K562 (cell line): ENCODE measurements around the gene ANXA3. TPM values are rescaled to one million over a fixed set of nuclear protein-coding genes. Genes with fewer than 3 reads are reported as not detected.

Experiments used
- ATAC-seq: fragments of 200-7000 bp; cut with Tn5 transposase; 3 replicates; pipeline ENCODE4 v1.9.1; 2020; ENCODE audit warnings: moderate library complexity
- BruUV-seq: library from RNA; stranded (reverse); fragments of 400-500 nt; replicated peaks from 2 replicates; lab custom pipeline; 2021; lab: Mats Ljungman, UMichigan
- CTCF ChIA-PET: fragments of 300-600 bp; formaldehyde crosslinking; extraction: SDS; loops from one replicate; lab custom pipeline; 2021; ENCODE audit warnings: low intra/inter-chr PET ratio; lab: Yijun Ruan, JAX
- POLR2A ChIA-PET: fragments of 300-600, 350-650 bp; sonication (Branson Sonifier 250); formaldehyde crosslinking; extraction: SDS; loops from one replicate; lab custom pipeline; 2021; ENCODE audit warnings: antibody characterized with exemption, inconsistent platforms; lab: Yijun Ruan, JAX
- DNase-seq, 4 experiments: peaks; one replicate each; pipeline versions ENCODE4 v3.0.0 to v3.0.0-alpha.2; 2011 to 2018; ENCODE audit warnings: low spot score in 3 of 4, mixed read lengths in 3 of 4; ENCODE audit errors: extremely low read depth in 1 of 4
- FAIRE-seq: peaks from 2 replicates; lab custom pipeline; 2011; peaks lifted over from hg19 to GRCh38; lab: Jason Lieb, UNC
- H2AFZ ChIP-seq: 2 replicates; pipeline ENCODE4 v1.6.0; 2011; ENCODE audit warnings: low read depth, low read length, control low read depth, inconsistent platforms
- H3K27ac ChIP-seq: fragments of 200-600 bp; 3 replicates; pipeline ENCODE4 v1.8.0; 2011; ENCODE audit warnings: low read depth, mild to moderate bottlenecking, control low read depth, inconsistent platforms, low read length, moderate library complexity, mixed read lengths; ENCODE audit errors: extremely low read depth
- H3K27me3 ChIP-seq, 2 experiments: fragments of 300-600 bp in 1 of 2; 2 replicates in 1 of 2; 3 replicates in 1 of 2; pipeline versions ENCODE4 v1.6.0 to v1.8.0; 2011; ENCODE audit warnings: inconsistent platforms in 2 of 2, low read length in 2 of 2, mild to moderate bottlenecking in 1 of 2, mixed read lengths in 1 of 2, moderate library complexity in 1 of 2; ENCODE audit not compliant: control insufficient read depth in 2 of 2, insufficient read depth in 2 of 2
- H3K36me3 ChIP-seq: fragments of 300-600 bp; 3 replicates; pipeline ENCODE4 v1.8.0; 2011; ENCODE audit warnings: mild to moderate bottlenecking, low read length, inconsistent platforms; ENCODE audit not compliant: control insufficient read depth, insufficient read depth
- H3K4me1 ChIP-seq, 2 experiments: fragments of 200-600 bp in 1 of 2; replicated peaks in 1 of 2; 2 replicates in 1 of 2; 3 replicates in 1 of 2; pipeline versions ENCODE4 v1.5.1 to v1.8.0; 2011; ENCODE audit warnings: inconsistent platforms in 2 of 2, low read length in 2 of 2, mild to moderate bottlenecking in 1 of 2, mixed read lengths in 1 of 2, moderate library complexity in 1 of 2; ENCODE audit not compliant: control insufficient read depth in 2 of 2, insufficient read depth in 2 of 2
- H3K4me2 ChIP-seq: 2 replicates; pipeline ENCODE4 v1.6.1; 2011; ENCODE audit warnings: low read length, control low read depth, inconsistent platforms, mixed read lengths; ENCODE audit not compliant: insufficient read depth
- H3K4me3 ChIP-seq: fragments of 200-600 bp; sonication (generic), shearing (Covaris generic); 2 replicates; pipeline ENCODE4 v1.5.1; 2016; ENCODE audit warnings: control low read depth, inconsistent platforms
- H3K79me2 ChIP-seq: fragments of 200-600 bp; 3 replicates; pipeline ENCODE4 v1.8.0; 2011; ENCODE audit warnings: low read length, inconsistent platforms; ENCODE audit not compliant: control insufficient read depth, insufficient read depth
- H3K9ac ChIP-seq, 2 experiments: 2 replicates each; pipeline versions ENCODE4 v1.6.0 to v1.6.1; 2011; ENCODE audit warnings: low read depth in 2 of 2, low read length in 2 of 2, control low read depth in 1 of 2, inconsistent platforms in 1 of 2, mild to moderate bottlenecking in 1 of 2, mixed read lengths in 1 of 2; ENCODE audit not compliant: insufficient read depth in 1 of 2
- H3K9me1 ChIP-seq: one replicate; pipeline ENCODE4 v1.6.0; 2011; ENCODE audit warnings: inconsistent platforms, mild to moderate bottlenecking, low read length, moderate library complexity; ENCODE audit not compliant: control insufficient read depth, insufficient read depth
- H3K9me3 ChIP-seq: replicated peaks from 2 replicates; pipeline ENCODE4 v1.5.1; 2011; ENCODE audit warnings: low read depth, low read length, inconsistent platforms; ENCODE audit not compliant: control insufficient read depth, insufficient read depth
- H4K20me1 ChIP-seq: replicated peaks from 2 replicates; pipeline ENCODE4 v1.6.1; 2011; ENCODE audit warnings: low read length, inconsistent platforms, mixed read lengths; ENCODE audit not compliant: control insufficient read depth, insufficient read depth
- BACH1 ChIP-seq: fragments of 200-800 bp; sonication (Bioruptor generic); IDR thresholded peaks from 2 replicates; pipeline ENCODE4 v1.6.1; 2016; ENCODE audit warnings: missing genetic modification characterization, missing compliant biosample characterization
- FUS ChIP-seq: fragments of 200-400 bp; formaldehyde crosslinking; optimal IDR thresholded peaks from 2 replicates; pipeline ENCODE3; 2017; ENCODE audit warnings: low read depth, low read length
- NCOA2 ChIP-seq, 2 experiments: fragments of 450-650 bp; IDR thresholded peaks; 2 replicates each; pipeline ENCODE4 v1.6.1; 2018; ENCODE audit warnings: mild to moderate bottlenecking in 2 of 2, moderate library complexity in 1 of 2; ENCODE audit not compliant: partially characterized antibody in 2 of 2
- NFE2 ChIP-seq: IDR thresholded peaks from 2 replicates; pipeline ENCODE4 v1.6.1; 2014; ENCODE audit warnings: antibody characterized with exemption, low read depth
- TRIM24 ChIP-seq, 2 experiments: fragments of 450-650 bp; IDR thresholded peaks; 2 replicates each; pipeline ENCODE4 v1.6.1; 2016
- ZNF175 ChIP-seq: fragments of 200-800 bp; sonication (Bioruptor generic); IDR thresholded peaks from 2 replicates; pipeline ENCODE4 v1.6.1; 2016; ENCODE audit warnings: low read depth, mild to moderate bottlenecking, missing genetic modification characterization, missing compliant biosample characterization
- WGBS: fragments of 100-300 bp; shearing (Covaris generic); methylation state at CpG from one replicate; pipeline ENCODE4 v1.1.6; 2016; ENCODE audit warnings: low coverage, mixed read lengths; ENCODE audit not compliant: insufficient coverage; ENCODE audit errors: missing lambda C conversion rate; 5-methylcytosine and 5-hydroxymethylcytosine counted together
- in situ Hi-C: fragments of 300-500 bp; cut with MboI; formaldehyde crosslinking; loops from 4 replicates; pipeline ENCODE4 v1.15.0; 2018; ENCODE audit warnings: inconsistent platforms, mixed read lengths
- intact Hi-C: fragments of 100-400 bp; cut with micrococcal nuclease; formaldehyde crosslinking; loops from 2 replicates; pipeline ENCODE4 v1.14.2; 2022
- polyA plus RNA-seq, 8 experiments: library from polyadenylated mRNA; depleted of rRNA in 4 of 8; stranded (reverse) in 5 of 8; unstranded in 3 of 8; fragments of >200 nt; fragmentation: Nextera tagmentation in 2 of 8; fragmentation: Illumina TruSeq in 1 of 8; extraction: Ambion mirVana in 2 of 8; extraction: Trizol in 1 of 8; gene quantifications; 2 replicates each; pipeline versions ENCODE4 v1.2.1 to v1.2.3, GENCODE V29; 2011 to 2014; ENCODE audit warnings: inconsistent platforms in 1 of 8, missing spikeins in 1 of 8
- total RNA-seq, 7 experiments: library from RNA; depleted of rRNA in 6 of 7; stranded (reverse); fragments of >200 nt in 6 of 7; fragmentation: Illumina TruSeq in 2 of 7; extraction: Trizol in 2 of 7; gene quantifications; 2 replicates each; pipeline versions ENCODE4 v1.2.1 to v1.2.3, GENCODE V29; 2011 to 2021; ENCODE audit warnings: low replicate concordance in 1 of 7
- TF ChIP-seq, protein P1 (sequence below): fragments of 450-650 bp; IDR thresholded peaks from 2 replicates; pipeline ENCODE4 v1.6.1; 2017; ENCODE audit warnings: antibody characterized with exemption, mild to moderate bottlenecking

Gene ANXA3
- total and polyA plus RNA-seq, 9 of the 15 experiments (the other 6 are each of a cell fraction or from before 2014, with no cell fraction given), result 6.3 to 15.5 (median 9.8) TPM

DNA sequence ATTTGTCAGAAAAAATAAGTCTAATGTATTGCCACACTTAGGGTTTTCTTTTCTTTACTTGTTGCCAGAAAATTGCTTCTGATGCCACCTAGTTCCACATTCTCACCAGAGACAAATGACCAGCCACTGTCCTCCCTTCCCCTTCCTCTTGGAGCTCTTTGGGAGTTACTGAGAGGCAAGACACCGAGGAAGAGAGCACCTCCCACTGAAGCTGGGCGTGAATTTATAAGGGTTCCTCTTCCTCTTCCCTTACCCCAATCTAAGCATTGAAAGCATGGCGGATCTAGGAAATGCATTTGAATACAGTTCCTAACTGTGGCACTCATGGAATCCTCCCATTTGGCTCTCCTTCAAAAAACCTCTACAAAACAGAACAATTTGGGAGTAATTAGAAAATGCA, 30.0 kb downstream of the ANXA3 start (continued):
- peak in 1 of 2 experiments; percentile 91 for TF ChIP-seq NCOA2 (IDR thresholded peaks at IDR 0.05; ENCODE audit: partially characterized antibody in 2 of 2)
- TF ChIP-seq, all 486 proteins: peak for 3

DNA sequence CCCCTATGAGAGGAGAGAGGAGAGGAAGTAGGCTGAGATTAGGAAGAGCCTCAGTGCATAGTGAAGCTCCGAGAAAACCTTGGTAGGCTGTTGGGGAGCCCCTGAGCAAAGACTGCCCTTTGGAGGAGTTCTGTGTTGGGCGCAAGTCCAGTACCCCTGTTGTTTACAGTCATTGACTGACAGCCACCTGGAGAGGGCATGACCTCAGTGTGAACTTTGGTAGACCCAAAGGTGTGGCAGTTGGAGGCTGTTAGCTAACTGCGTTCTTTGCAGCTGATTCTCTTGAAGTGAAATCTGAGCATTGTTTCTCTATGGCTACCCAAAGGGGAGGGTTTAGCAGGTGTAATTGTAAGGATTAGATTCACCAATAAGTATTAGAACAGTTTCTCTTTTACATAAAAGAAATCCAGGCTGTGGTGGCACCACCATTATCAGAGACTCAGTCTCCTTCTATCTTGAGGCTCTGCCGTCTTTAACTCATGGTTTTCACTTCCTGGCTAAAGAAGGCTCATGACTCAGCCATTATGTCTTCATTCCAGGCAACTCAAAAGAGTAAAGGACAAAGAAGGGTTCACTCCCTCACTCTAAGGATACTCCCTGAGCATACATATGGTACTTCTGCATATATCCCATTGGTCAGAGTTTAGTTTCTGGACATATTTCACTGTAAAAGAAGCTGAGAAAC, 33.4 kb downstream of the ANXA3 start:
- POLR2A ChIA-PET, result interaction anchor here (0.6 to 1.4 kb wide), 2 partner anchors 13 to 729 kb away, joined by 3 to 4 read pairs; no protein-coding TSS in a partner anchor
- H3K9ac ChIP-seq, result no peak overlapping the region
- H3K4me2 ChIP-seq, result peak overlapping the region; percentile 14; the same call in 1 of the 2 replicates
- H4K20me1 ChIP-seq, result no peaks in the 10 kb centered on the region
- H3K36me3 ChIP-seq, result no peaks in the 10 kb centered on the region
- H3K27ac ChIP-seq, result peak overlapping the region; percentile 33
- peak overlapping the region; percentile 75 for H2AFZ ChIP-seq
- H3K79me2 ChIP-seq, result no peaks in the 10 kb centered on the region
- H3K9me1 ChIP-seq, result no peaks in the 10 kb centered on the region
- peak in 2 of 4 experiments; percentile 35 to 52 for DNase-seq
- BruUV-seq, result no TSS peak
- FAIRE-seq, result peak; percentile 11
- peaks cover 0 to 13% of the 10 kb centered on the region in 2 experiments; a peak in 3 of 5 replicates for H3K4me1 ChIP-seq
- no peak overlapping the region for H3K4me3 ChIP-seq
- no peaks in the 10 kb centered on the region for H3K9me3 ChIP-seq
- ATAC-seq, result peak; percentile 74
- intact Hi-C loops (no loop called here), in situ Hi-C loops (no loop called here)
- WGBS, result 35% methylated on average over 3 of the region's 4 CpGs
- H3K27me3 ChIP-seq, result no peaks in the 10 kb centered on the region
- CTCF ChIA-PET, result no interaction called here
- peak; percentile 62; the same call in 1 of the 2 replicates for TF ChIP-seq BACH1 (tag)
- TF ChIP-seq TRIM24 (IDR thresholded peaks at IDR 0.05), result peak in 1 of 2 experiments; percentile 10; a peak in 1 of 4 replicates
- no peak for TF ChIP-seq FUS
- TF ChIP-seq, protein P1, sequence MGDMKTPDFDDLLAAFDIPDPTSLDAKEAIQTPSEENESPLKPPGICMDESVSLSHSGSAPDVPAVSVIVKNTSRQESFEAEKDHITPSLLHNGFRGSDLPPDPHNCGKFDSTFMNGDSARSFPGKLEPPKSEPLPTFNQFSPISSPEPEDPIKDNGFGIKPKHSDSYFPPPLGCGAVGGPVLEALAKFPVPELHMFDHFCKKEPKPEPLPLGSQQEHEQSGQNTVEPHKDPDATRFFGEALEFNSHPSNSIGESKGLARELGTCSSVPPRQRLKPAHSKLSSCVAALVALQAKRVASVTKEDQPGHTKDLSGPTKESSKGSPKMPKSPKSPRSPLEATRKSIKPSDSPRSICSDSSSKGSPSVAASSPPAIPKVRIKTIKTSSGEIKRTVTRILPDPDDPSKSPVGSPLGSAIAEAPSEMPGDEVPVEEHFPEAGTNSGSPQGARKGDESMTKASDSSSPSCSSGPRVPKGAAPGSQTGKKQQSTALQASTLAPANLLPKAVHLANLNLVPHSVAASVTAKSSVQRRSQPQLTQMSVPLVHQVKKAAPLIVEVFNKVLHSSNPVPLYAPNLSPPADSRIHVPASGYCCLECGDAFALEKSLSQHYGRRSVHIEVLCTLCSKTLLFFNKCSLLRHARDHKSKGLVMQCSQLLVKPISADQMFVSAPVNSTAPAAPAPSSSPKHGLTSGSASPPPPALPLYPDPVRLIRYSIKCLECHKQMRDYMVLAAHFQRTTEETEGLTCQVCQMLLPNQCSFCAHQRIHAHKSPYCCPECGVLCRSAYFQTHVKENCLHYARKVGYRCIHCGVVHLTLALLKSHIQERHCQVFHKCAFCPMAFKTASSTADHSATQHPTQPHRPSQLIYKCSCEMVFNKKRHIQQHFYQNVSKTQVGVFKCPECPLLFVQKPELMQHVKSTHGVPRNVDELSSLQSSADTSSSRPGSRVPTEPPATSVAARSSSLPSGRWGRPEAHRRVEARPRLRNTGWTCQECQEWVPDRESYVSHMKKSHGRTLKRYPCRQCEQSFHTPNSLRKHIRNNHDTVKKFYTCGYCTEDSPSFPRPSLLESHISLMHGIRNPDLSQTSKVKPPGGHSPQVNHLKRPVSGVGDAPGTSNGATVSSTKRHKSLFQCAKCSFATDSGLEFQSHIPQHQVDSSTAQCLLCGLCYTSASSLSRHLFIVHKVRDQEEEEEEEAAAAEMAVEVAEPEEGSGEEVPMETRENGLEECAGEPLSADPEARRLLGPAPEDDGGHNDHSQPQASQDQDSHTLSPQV, result peak; percentile 73
- TF ChIP-seq ZNF175 (CRISPR knock-in tag), result peak; percentile 38; the same call in 1 of the 2 replicates
- peak; percentile 86 for TF ChIP-seq NFE2
